GM12892 (cell line): ENCODE results near the gene GTF2A1.

Experiments used
- DNase-seq: peaks from one replicate; pipeline ENCODE4 v3.0.0; 2011; ENCODE audit not compliant: insufficient read length
- FAIRE-seq: peaks from 2 replicates; lab custom pipeline; 2011; peaks lifted over from hg19 to GRCh38; lab: Jason Lieb, UNC
- POLR2A ChIP-seq: IDR thresholded peaks from 2 replicates; pipeline ENCODE4 v1.6.1; 2011; ENCODE audit warnings: low read depth, low read length, control low read depth
- POLR2AphosphoS5 ChIP-seq: IDR thresholded peaks from 2 replicates; pipeline ENCODE4 v1.6.1; 2011; ENCODE audit warnings: low read depth, low read length, control low read depth
- TAF1 ChIP-seq: IDR thresholded peaks from 2 replicates; pipeline ENCODE4 v1.6.1; 2011; ENCODE audit warnings: low read depth, mild to moderate bottlenecking, control low read depth, low read length, borderline replicate concordance

Gene GTF2A1

GRCh38 chr14:81170829-81171195 is 49.9 kb downstream of the GTF2A1 start:
- no peak for FAIRE-seq
- no peak for DNase-seq
- TF ChIP-seq TAF1 (no peak), POLR2A (no peak), POLR2AphosphoS5 (no peak)

GRCh38 chr14:81170104-81170828 is 50.5 kb downstream of the GTF2A1 start:
- DNase-seq, result peak; percentile 64
- FAIRE-seq, result peak; percentile 91
- TF ChIP-seq POLR2AphosphoS5 (peak; percentile 69), POLR2A (peak; percentile 81), TAF1 (peak; percentile 59; the same call in 1 of the 2 replicates)

GRCh38 chr14:81169711-81170103 is 51.1 kb downstream of the GTF2A1 start:
- DNase-seq, result no peak
- TF ChIP-seq POLR2A (no peak), POLR2AphosphoS5 (no peak), TAF1 (no peak)
- no peak for FAIRE-seq

GRCh38 chr14:81169267-81169666 is 51.5 kb downstream of the GTF2A1 start:
- FAIRE-seq (no peak), DNase-seq (no peak)
- TF ChIP-seq TAF1 (no peak), POLR2AphosphoS5 (no peak), POLR2A (no peak)

GRCh38 chr14:81166121-81166520 is 54.6 kb downstream of the GTF2A1 start:
- no peak for TF ChIP-seq POLR2A
- no peak for TF ChIP-seq POLR2AphosphoS5
- TF ChIP-seq TAF1, result no peak
- no peak for FAIRE-seq
- no peak for DNase-seq

- FAIRE-seq (no peak), DNase-seq (no peak)
- TF ChIP-seq TAF1, result no peak
- no peak for TF ChIP-seq POLR2AphosphoS5
- no peak for TF ChIP-seq POLR2A
Observed at GRCh38 chr14:81165188-81165587, 55.6 kb downstream of the GTF2A1 start.

- DNase-seq, result peak; percentile 13
- no peak for TF ChIP-seq POLR2A
- TF ChIP-seq TAF1, result no peak
- TF ChIP-seq POLR2AphosphoS5, result no peak
- FAIRE-seq, result peak; percentile 76
Observed at GRCh38 chr14:81164167-81164774, 56.5 kb downstream of the GTF2A1 start.

- no peak for TF ChIP-seq POLR2A
- no peak for TF ChIP-seq POLR2AphosphoS5
- no peak for TF ChIP-seq TAF1
- DNase-seq, result no peak
- FAIRE-seq, result no peak
Observed at GRCh38 chr14:81162941-81163340, 57.8 kb downstream of the GTF2A1 start.

GRCh38 chr14:81161749-81162148 is 59.0 kb downstream of the GTF2A1 start:
- DNase-seq (no peak), FAIRE-seq (no peak)
- TF ChIP-seq TAF1 (no peak), POLR2A (no peak), POLR2AphosphoS5 (no peak)

GRCh38 chr14:81161088-81161487 is 59.7 kb downstream of the GTF2A1 start:
- no peak for DNase-seq
- no peak for TF ChIP-seq POLR2A
- no peak for TF ChIP-seq POLR2AphosphoS5
- no peak for TF ChIP-seq TAF1
- FAIRE-seq, result no peak

GRCh38 chr14:81157431-81157830 is 63.3 kb downstream of the GTF2A1 start:
- FAIRE-seq, result no peak
- DNase-seq, result no peak

GRCh38 chr14:81153187-81153586 is 67.6 kb downstream of the GTF2A1 start:
- FAIRE-seq (no peak), DNase-seq (no peak)
- TF ChIP-seq TAF1 (no peak), POLR2A (no peak), POLR2AphosphoS5 (no peak)

More at GRCh38 chr14:81157431-81157830, 63.3 kb downstream of the GTF2A1 start:
- TF ChIP-seq POLR2A, result no peak
- TF ChIP-seq POLR2AphosphoS5, result no peak
- no peak for TF ChIP-seq TAF1

GRCh38 chr14:81148635-81149034 is 72.1 kb downstream of the GTF2A1 start:
- DNase-seq, result no peak
- FAIRE-seq, result no peak
- TF ChIP-seq POLR2AphosphoS5, result no peak
- TF ChIP-seq POLR2A, result no peak
- no peak for TF ChIP-seq TAF1
